Liver (tissue), 9 donors: ENCODE results near the gene EZR. TPM values are rescaled to one million over a fixed set of nuclear protein-coding genes. Genes with fewer than 3 reads are reported as not detected.

Source experiments
- DNase-seq: peaks from one replicate; pipeline ENCODE4 v3.0.0-alpha.2; 2017; ENCODE audit warnings: low spot score
- H3K27ac ChIP-seq, 2 donors: one replicate each; pipeline ENCODE4 v1.7.0; 2013; ENCODE audit warnings: inconsistent platforms in 2 of 2, low read length in 2 of 2, control low read depth in 1 of 2, low read depth in 1 of 2, mild to moderate bottlenecking in 1 of 2
- H3K27me3 ChIP-seq, 4 donors: one replicate each; pipeline versions ENCODE4 v1.6.1 to v1.7.0; 2013; ENCODE audit warnings: low read length in 3 of 4, inconsistent platforms in 1 of 4, mild to moderate bottlenecking in 1 of 4, moderate library complexity in 1 of 4; ENCODE audit not compliant: control insufficient read depth in 4 of 4, insufficient read depth in 4 of 4
- H3K36me3 ChIP-seq, 4 donors: one replicate each; pipeline versions ENCODE4 v1.6.1 to v1.7.0; 2013; ENCODE audit warnings: low read length in 3 of 4, mild to moderate bottlenecking in 3 of 4, low read depth in 1 of 4, moderate library complexity in 1 of 4; ENCODE audit not compliant: control insufficient read depth in 4 of 4, insufficient read depth in 3 of 4
- H3K4me1 ChIP-seq, 4 donors: one replicate each; pipeline versions ENCODE4 v1.6.1 to v1.7.0; 2013; ENCODE audit warnings: low read length in 3 of 4, mild to moderate bottlenecking in 3 of 4, moderate library complexity in 1 of 4; ENCODE audit not compliant: control insufficient read depth in 4 of 4, insufficient read depth in 4 of 4
- H3K4me3 ChIP-seq, 3 donors: one replicate each; pipeline versions ENCODE4 v1.6.1 to v1.7.0; 2013; ENCODE audit warnings: low read length in 3 of 3, control low read depth in 1 of 3, low read depth in 1 of 3, mild to moderate bottlenecking in 1 of 3
- H3K9ac ChIP-seq, 2 donors: one replicate each; pipeline ENCODE4 v1.7.0; 2013; ENCODE audit warnings: low read length in 2 of 2, mild to moderate bottlenecking in 2 of 2, moderate library complexity in 2 of 2, control low read depth in 1 of 2, low read depth in 1 of 2
- H3K9me3 ChIP-seq, 4 donors: one replicate each; pipeline versions ENCODE4 v1.6.1 to v1.7.0; 2013; ENCODE audit warnings: low read length in 3 of 4; ENCODE audit not compliant: control insufficient read depth in 4 of 4
- EGR1 ChIP-seq, 2 donors: IDR thresholded peaks; 2 replicates each; pipeline ENCODE4 v1.6.1; 2016 to 2018; ENCODE audit warnings: antibody characterized with exemption in 2 of 2, low read depth in 2 of 2
- FOXA1 ChIP-seq: IDR thresholded peaks from 2 replicates; pipeline ENCODE4 v1.6.1; 2016; ENCODE audit warnings: antibody characterized with exemption
- FOXA2 ChIP-seq: IDR thresholded peaks from 2 replicates; pipeline ENCODE4 v1.6.1; 2016; ENCODE audit warnings: antibody characterized with exemption
- GABPA ChIP-seq, 2 donors: IDR thresholded peaks in 1 of 2; conservative IDR thresholded peaks in 1 of 2; 2 replicates each; pipeline ENCODE4 v1.6.1; 2016; ENCODE audit warnings: antibody characterized with exemption in 2 of 2, mild to moderate bottlenecking in 1 of 2, moderate library complexity in 1 of 2
- HNF4A ChIP-seq, 2 donors: conservative IDR thresholded peaks; 2 replicates each; pipeline ENCODE4 v1.6.1; 2016; ENCODE audit warnings: antibody characterized with exemption in 2 of 2, mild to moderate bottlenecking in 2 of 2
- HNF4G ChIP-seq: IDR thresholded peaks from 2 replicates; pipeline ENCODE4 v1.6.1; 2016; ENCODE audit warnings: antibody characterized with exemption
- MAX ChIP-seq: IDR thresholded peaks from 2 replicates; pipeline ENCODE4 v1.6.1; 2016; ENCODE audit warnings: antibody characterized with exemption
- NR2F2 ChIP-seq: IDR thresholded peaks from 2 replicates; pipeline ENCODE4 v1.6.1; 2016; ENCODE audit warnings: antibody characterized with exemption
- RAD21 ChIP-seq, 2 donors: IDR thresholded peaks; 2 replicates each; pipeline ENCODE4 v1.6.1; 2016; ENCODE audit warnings: antibody characterized with exemption in 2 of 2, mild to moderate bottlenecking in 2 of 2
- RXRA ChIP-seq, 2 donors: IDR thresholded peaks; 2 replicates each; pipeline ENCODE4 v1.6.1; 2017 to 2018; ENCODE audit warnings: antibody characterized with exemption in 2 of 2, mild to moderate bottlenecking in 1 of 2
- SP1 ChIP-seq: IDR thresholded peaks from 2 replicates; pipeline ENCODE4 v1.6.1; 2018; ENCODE audit warnings: antibody characterized with exemption, mild to moderate bottlenecking
- TAF1 ChIP-seq: conservative IDR thresholded peaks from 2 replicates; pipeline ENCODE4 v1.6.1; 2016; ENCODE audit warnings: antibody characterized with exemption, mild to moderate bottlenecking
- YY1 ChIP-seq: IDR thresholded peaks from 2 replicates; pipeline ENCODE4 v1.6.1; 2016; ENCODE audit warnings: antibody characterized with exemption, mild to moderate bottlenecking
- whole genome bisulfite sequencing: extraction: QIAGEN DNeasy Blood & Tissue Kit; methylation state at CpG from one replicate; pipeline ENCODE4 v1.1.7; 2013; 5-methylcytosine and 5-hydroxymethylcytosine counted together
- polyA plus RNA-seq, 2 donors: library from polyadenylated mRNA; stranded (reverse) in 1 of 2; unstranded in 1 of 2; fragments of 200-250 nt in 1 of 2; fragments of >200 nt in 1 of 2; fragmentation: Nextera tagmentation in 1 of 2; extraction: Ambion mirVana in 1 of 2; gene quantifications; one replicate each; pipeline versions ENCODE4 v1.2.1 to v1.2.3, GENCODE V29; 2013 to 2015
- total RNA-seq, 2 donors: library from RNA; depleted of rRNA; stranded (reverse); fragments of >200 nt; gene quantifications; one replicate each; pipeline ENCODE4 v1.2.3, GENCODE V29; 2014
- TF ChIP-seq, protein P1 (sequence below): IDR thresholded peaks from 2 replicates; pipeline ENCODE4 v1.6.1; 2016; ENCODE audit warnings: antibody characterized with exemption, mild to moderate bottlenecking
- TF ChIP-seq, protein P2 (sequence below): IDR thresholded peaks from 2 replicates; pipeline ENCODE4 v1.6.1; 2016; ENCODE audit warnings: antibody characterized with exemption
- TF ChIP-seq, protein P3 (sequence below): fragments of 150-350 bp; IDR thresholded peaks from 2 replicates; pipeline ENCODE4 v1.5.1; 2017; ENCODE audit warnings: improper control_type of control experiment, low read depth, low read length; ENCODE audit not compliant: missing input control
- donor health status: healthy.
- donor health status: healthy.
- donor health status: healthy.
- donor health status: healthy.
- donor health status: healthy.

The EZR gene
- total and polyA plus RNA-seq, 4 donors: 22.0 to 35.4 (median 25.4) TPM

DNA sequence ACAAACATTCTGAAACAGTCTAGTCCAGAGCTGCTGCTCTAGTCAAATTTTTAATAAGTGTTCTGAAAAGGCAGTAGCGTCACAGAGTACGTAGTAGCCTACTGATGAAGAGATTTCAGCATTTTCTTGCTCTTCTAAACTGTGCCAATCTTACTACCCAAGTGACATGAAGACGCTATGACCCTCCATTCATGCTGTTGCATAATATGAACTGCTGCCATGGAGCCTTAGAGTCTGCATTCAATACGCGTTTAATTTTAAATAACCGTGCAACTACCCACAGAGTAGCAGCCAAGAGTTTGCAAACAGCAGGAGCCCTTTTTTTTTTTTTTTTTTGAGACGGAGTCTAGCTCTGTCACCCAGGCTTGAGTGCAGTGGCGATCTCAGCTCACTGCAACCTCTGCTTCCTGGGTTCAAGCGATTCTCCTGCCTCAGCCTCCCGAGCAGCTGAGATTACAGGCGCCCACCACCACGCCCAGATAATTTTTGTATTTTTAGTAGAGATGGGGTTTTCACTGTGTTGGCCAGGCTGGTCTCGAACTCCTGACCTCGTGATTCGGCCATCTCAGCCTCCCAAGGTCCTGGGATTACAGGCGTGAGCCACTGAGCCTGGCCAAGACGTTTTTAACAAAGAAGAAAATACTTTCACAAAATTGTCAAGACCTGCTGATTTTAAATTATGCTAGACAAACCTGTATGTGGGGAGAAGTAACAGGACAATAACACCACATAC lies 44.3 kb downstream of the EZR start:
- H3K4me1 ChIP-seq: no peaks in the 10 kb centered on the region
- no peaks in the 10 kb centered on the region for H3K9me3 ChIP-seq
- H3K36me3 ChIP-seq: peaks cover 10 to 68% (median 61%) of the 10 kb centered on the region in 4 donors
- TF ChIP-seq HNF4A (conservative IDR thresholded peaks at IDR 0.05): no peak
- TF ChIP-seq GABPA (IDR thresholded peaks at IDR 0.05 in 1 of 2, conservative IDR thresholded peaks at IDR 0.05 in 1 of 2): no peak
- TF ChIP-seq RXRA (IDR thresholded peaks at IDR 0.05): no peak
- no peak for TF ChIP-seq RAD21 (IDR thresholded peaks at IDR 0.05)
- TF ChIP-seq NR2F2: no peak
- no peak for TF ChIP-seq FOXA2
- TF ChIP-seq, protein P1, sequence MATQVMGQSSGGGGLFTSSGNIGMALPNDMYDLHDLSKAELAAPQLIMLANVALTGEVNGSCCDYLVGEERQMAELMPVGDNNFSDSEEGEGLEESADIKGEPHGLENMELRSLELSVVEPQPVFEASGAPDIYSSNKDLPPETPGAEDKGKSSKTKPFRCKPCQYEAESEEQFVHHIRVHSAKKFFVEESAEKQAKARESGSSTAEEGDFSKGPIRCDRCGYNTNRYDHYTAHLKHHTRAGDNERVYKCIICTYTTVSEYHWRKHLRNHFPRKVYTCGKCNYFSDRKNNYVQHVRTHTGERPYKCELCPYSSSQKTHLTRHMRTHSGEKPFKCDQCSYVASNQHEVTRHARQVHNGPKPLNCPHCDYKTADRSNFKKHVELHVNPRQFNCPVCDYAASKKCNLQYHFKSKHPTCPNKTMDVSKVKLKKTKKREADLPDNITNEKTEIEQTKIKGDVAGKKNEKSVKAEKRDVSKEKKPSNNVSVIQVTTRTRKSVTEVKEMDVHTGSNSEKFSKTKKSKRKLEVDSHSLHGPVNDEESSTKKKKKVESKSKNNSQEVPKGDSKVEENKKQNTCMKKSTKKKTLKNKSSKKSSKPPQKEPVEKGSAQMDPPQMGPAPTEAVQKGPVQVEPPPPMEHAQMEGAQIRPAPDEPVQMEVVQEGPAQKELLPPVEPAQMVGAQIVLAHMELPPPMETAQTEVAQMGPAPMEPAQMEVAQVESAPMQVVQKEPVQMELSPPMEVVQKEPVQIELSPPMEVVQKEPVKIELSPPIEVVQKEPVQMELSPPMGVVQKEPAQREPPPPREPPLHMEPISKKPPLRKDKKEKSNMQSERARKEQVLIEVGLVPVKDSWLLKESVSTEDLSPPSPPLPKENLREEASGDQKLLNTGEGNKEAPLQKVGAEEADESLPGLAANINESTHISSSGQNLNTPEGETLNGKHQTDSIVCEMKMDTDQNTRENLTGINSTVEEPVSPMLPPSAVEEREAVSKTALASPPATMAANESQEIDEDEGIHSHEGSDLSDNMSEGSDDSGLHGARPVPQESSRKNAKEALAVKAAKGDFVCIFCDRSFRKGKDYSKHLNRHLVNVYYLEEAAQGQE: no peak
- no peak for TF ChIP-seq MAX
- no peak for TF ChIP-seq FOXA1
- no peak for TF ChIP-seq YY1
- TF ChIP-seq EGR1 (IDR thresholded peaks at IDR 0.05; ENCODE audit: low read depth in 2 of 2): no peak
- no peak for TF ChIP-seq SP1
- TF ChIP-seq, protein P2, sequence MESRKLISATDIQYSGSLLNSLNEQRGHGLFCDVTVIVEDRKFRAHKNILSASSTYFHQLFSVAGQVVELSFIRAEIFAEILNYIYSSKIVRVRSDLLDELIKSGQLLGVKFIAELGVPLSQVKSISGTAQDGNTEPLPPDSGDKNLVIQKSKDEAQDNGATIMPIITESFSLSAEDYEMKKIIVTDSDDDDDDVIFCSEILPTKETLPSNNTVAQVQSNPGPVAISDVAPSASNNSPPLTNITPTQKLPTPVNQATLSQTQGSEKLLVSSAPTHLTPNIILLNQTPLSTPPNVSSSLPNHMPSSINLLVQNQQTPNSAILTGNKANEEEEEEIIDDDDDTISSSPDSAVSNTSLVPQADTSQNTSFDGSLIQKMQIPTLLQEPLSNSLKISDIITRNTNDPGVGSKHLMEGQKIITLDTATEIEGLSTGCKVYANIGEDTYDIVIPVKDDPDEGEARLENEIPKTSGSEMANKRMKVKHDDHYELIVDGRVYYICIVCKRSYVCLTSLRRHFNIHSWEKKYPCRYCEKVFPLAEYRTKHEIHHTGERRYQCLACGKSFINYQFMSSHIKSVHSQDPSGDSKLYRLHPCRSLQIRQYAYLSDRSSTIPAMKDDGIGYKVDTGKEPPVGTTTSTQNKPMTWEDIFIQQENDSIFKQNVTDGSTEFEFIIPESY: no peak
- TF ChIP-seq, protein P3, sequence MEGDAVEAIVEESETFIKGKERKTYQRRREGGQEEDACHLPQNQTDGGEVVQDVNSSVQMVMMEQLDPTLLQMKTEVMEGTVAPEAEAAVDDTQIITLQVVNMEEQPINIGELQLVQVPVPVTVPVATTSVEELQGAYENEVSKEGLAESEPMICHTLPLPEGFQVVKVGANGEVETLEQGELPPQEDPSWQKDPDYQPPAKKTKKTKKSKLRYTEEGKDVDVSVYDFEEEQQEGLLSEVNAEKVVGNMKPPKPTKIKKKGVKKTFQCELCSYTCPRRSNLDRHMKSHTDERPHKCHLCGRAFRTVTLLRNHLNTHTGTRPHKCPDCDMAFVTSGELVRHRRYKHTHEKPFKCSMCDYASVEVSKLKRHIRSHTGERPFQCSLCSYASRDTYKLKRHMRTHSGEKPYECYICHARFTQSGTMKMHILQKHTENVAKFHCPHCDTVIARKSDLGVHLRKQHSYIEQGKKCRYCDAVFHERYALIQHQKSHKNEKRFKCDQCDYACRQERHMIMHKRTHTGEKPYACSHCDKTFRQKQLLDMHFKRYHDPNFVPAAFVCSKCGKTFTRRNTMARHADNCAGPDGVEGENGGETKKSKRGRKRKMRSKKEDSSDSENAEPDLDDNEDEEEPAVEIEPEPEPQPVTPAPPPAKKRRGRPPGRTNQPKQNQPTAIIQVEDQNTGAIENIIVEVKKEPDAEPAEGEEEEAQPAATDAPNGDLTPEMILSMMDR: no peak
- no peak for TF ChIP-seq HNF4G
- TF ChIP-seq TAF1: no peak
- no peaks in the 10 kb centered on the region for H3K27me3 ChIP-seq
- H3K27ac ChIP-seq: no peak overlapping the region
- DNase-seq: no peak
- H3K4me3 ChIP-seq: no peak overlapping the region
- no peak overlapping the region for H3K9ac ChIP-seq
- 97% methylated on average over 17 of the region's 17 CpGs for WGBS
